ENCODE measurements around the gene RERE.
A peak's percentile ranks its signal among the peaks of the same experiment; 100 is the strongest.
"Not testable (repeated sequence)": the region's sequence is repeated elsewhere in the genome, so short reads cannot be mapped to it uniquely, and the experiment has no call there.

Gene RERE

GRCh38 chr1:8506995-8507615 lies 310.3 kb downstream of the RERE start:
- Mint-ChIP-seq H3K4me3 (no peak overlapping the region), H3K4me1 (peaks cover 16% of the 10 kb centered on the region), H3K9me3 (no peaks in the 10 kb centered on the region), H3K36me3 (ENCODE audit: insufficient read depth) (peaks cover 5% of the 10 kb centered on the region), H3K27me3 (no peaks in the 10 kb centered on the region), H3K27ac (ENCODE audit: low read depth) (peak overlapping the region; percentile 20)
- DNase-seq (ENCODE audit: low spot score in 2 of 2) (no peak), ATAC-seq (replicated peaks; ENCODE audit: extremely low read depth, poor library complexity, severe bottlenecking) (no peak)

GRCh38 chr1:8506456-8506855 lies 311.0 kb downstream of the RERE start:
- ATAC-seq (replicated peaks; ENCODE audit: extremely low read depth, poor library complexity, severe bottlenecking), result no peak
- no peak for DNase-seq (ENCODE audit: low spot score in 2 of 2)
- Mint-ChIP-seq H3K27ac (ENCODE audit: low read depth) (peak overlapping the region; percentile 20), H3K9me3 (no peaks in the 10 kb centered on the region), H3K36me3 (ENCODE audit: insufficient read depth) (peaks cover 5% of the 10 kb centered on the region), H3K4me3 (no peak overlapping the region), H3K4me1 (peaks cover 12% of the 10 kb centered on the region), H3K27me3 (no peaks in the 10 kb centered on the region)

GRCh38 chr1:8503842-8504241 lies 313.6 kb downstream of the RERE start:
- H3K27ac Mint-ChIP-seq (ENCODE audit: low read depth), result peak overlapping the region; percentile 30
- no peaks in the 10 kb centered on the region for H3K9me3 Mint-ChIP-seq
- ATAC-seq (replicated peaks; ENCODE audit: extremely low read depth, poor library complexity, severe bottlenecking) (no peak), DNase-seq (ENCODE audit: low spot score in 2 of 2) (no peak)
- no peaks in the 10 kb centered on the region for H3K4me1 Mint-ChIP-seq
- no peak overlapping the region for H3K4me3 Mint-ChIP-seq
- H3K36me3 Mint-ChIP-seq (ENCODE audit: insufficient read depth), result peaks cover 5% of the 10 kb centered on the region
- H3K27me3 Mint-ChIP-seq, result no peaks in the 10 kb centered on the region

- not testable (repeated sequence) for H3K27ac Mint-ChIP-seq (ENCODE audit: low read depth); H3K36me3 Mint-ChIP-seq (ENCODE audit: insufficient read depth); H3K27me3 Mint-ChIP-seq; H3K4me3 Mint-ChIP-seq; DNase-seq (ENCODE audit: low spot score in 2 of 2); ATAC-seq (replicated peaks; ENCODE audit: extremely low read depth, poor library complexity, severe bottlenecking); H3K9me3 Mint-ChIP-seq; H3K4me1 Mint-ChIP-seq
These were observed 314.5 kb downstream of the RERE start for GRCh38 chr1:8502949-8503348.

GRCh38 chr1:8497210-8497819 lies 320.1 kb downstream of the RERE start:
- no peak for DNase-seq (ENCODE audit: low spot score in 2 of 2)
- peaks cover 22% of the 10 kb centered on the region for H3K4me1 Mint-ChIP-seq
- peak overlapping the region; percentile 96 for H3K27ac Mint-ChIP-seq (ENCODE audit: low read depth)
- ATAC-seq (replicated peaks; ENCODE audit: extremely low read depth, poor library complexity, severe bottlenecking), result no peak
- H3K27me3 Mint-ChIP-seq, result no peaks in the 10 kb centered on the region
- peaks cover 20% of the 10 kb centered on the region for H3K36me3 Mint-ChIP-seq (ENCODE audit: insufficient read depth)
- no peak overlapping the region for H3K4me3 Mint-ChIP-seq
- no peaks in the 10 kb centered on the region for H3K9me3 Mint-ChIP-seq

GRCh38 chr1:8496473-8496872 lies 321.0 kb downstream of the RERE start:
- Mint-ChIP-seq H3K9me3 (no peaks in the 10 kb centered on the region), H3K4me1 (peaks cover 22% of the 10 kb centered on the region), H3K27ac (ENCODE audit: low read depth) (peak overlapping the region; percentile 96), H3K27me3 (no peaks in the 10 kb centered on the region), H3K4me3 (peak overlapping the region; percentile 39), H3K36me3 (ENCODE audit: insufficient read depth) (peaks cover 20% of the 10 kb centered on the region)
- DNase-seq (ENCODE audit: low spot score in 2 of 2), result peak in 1 of 2 donors; percentile 78
- peak; percentile 97 for ATAC-seq (replicated peaks; ENCODE audit: extremely low read depth, poor library complexity, severe bottlenecking)

- peak in 1 of 2 donors; percentile 41 for DNase-seq (ENCODE audit: low spot score in 2 of 2)
- peak overlapping the region; percentile 39 for H3K4me3 Mint-ChIP-seq
- peaks cover 20% of the 10 kb centered on the region for H3K36me3 Mint-ChIP-seq (ENCODE audit: insufficient read depth)
- ATAC-seq (replicated peaks; ENCODE audit: extremely low read depth, poor library complexity, severe bottlenecking), result peak; percentile 74
- no peaks in the 10 kb centered on the region for H3K27me3 Mint-ChIP-seq
- H3K9me3 Mint-ChIP-seq, result no peaks in the 10 kb centered on the region
- peak overlapping the region; percentile 96 for H3K27ac Mint-ChIP-seq (ENCODE audit: low read depth)
- H3K4me1 Mint-ChIP-seq, result peaks cover 22% of the 10 kb centered on the region
These were observed 321.5 kb downstream of the RERE start for GRCh38 chr1:8495928-8496401.

- DNase-seq (ENCODE audit: low spot score in 2 of 2), result no peak
- H3K27ac Mint-ChIP-seq (ENCODE audit: low read depth), result no peak overlapping the region
- H3K4me3 Mint-ChIP-seq, result no peak overlapping the region
- H3K4me1 Mint-ChIP-seq, result peaks cover 22% of the 10 kb centered on the region
- no peak for ATAC-seq (replicated peaks; ENCODE audit: extremely low read depth, poor library complexity, severe bottlenecking)
- no peaks in the 10 kb centered on the region for H3K9me3 Mint-ChIP-seq
- H3K27me3 Mint-ChIP-seq, result no peaks in the 10 kb centered on the region
- H3K36me3 Mint-ChIP-seq (ENCODE audit: insufficient read depth), result peaks cover 23% of the 10 kb centered on the region
These were observed 322.8 kb downstream of the RERE start for GRCh38 chr1:8494681-8495080.

GRCh38 chr1:8493916-8494540 lies 323.4 kb downstream of the RERE start:
- no peak for DNase-seq (ENCODE audit: low spot score in 2 of 2)
- Mint-ChIP-seq H3K4me3 (no peak overlapping the region), H3K36me3 (ENCODE audit: insufficient read depth) (peaks cover 23% of the 10 kb centered on the region), H3K4me1 (peaks cover 22% of the 10 kb centered on the region), H3K27me3 (no peaks in the 10 kb centered on the region), H3K9me3 (no peaks in the 10 kb centered on the region), H3K27ac (ENCODE audit: low read depth) (no peak overlapping the region)
- ATAC-seq (replicated peaks; ENCODE audit: extremely low read depth, poor library complexity, severe bottlenecking), result no peak

GRCh38 chr1:8487249-8487648 lies 330.2 kb downstream of the RERE start:
- no peak for DNase-seq (ENCODE audit: low spot score in 2 of 2)
- Mint-ChIP-seq H3K27me3 (no peaks in the 10 kb centered on the region), H3K4me3 (no peak overlapping the region), H3K36me3 (ENCODE audit: insufficient read depth) (peaks cover 11% of the 10 kb centered on the region), H3K4me1 (no peaks in the 10 kb centered on the region), H3K9me3 (no peaks in the 10 kb centered on the region), H3K27ac (ENCODE audit: low read depth) (no peak overlapping the region)
- no peak for ATAC-seq (replicated peaks; ENCODE audit: extremely low read depth, poor library complexity, severe bottlenecking)

GRCh38 chr1:8486047-8486446 lies 331.4 kb downstream of the RERE start:
- ATAC-seq (replicated peaks; ENCODE audit: extremely low read depth, poor library complexity, severe bottlenecking) (no peak), DNase-seq (ENCODE audit: low spot score in 2 of 2) (no peak)
- no peaks in the 10 kb centered on the region for H3K4me1 Mint-ChIP-seq
- H3K9me3 Mint-ChIP-seq, result no peaks in the 10 kb centered on the region
- H3K4me3 Mint-ChIP-seq, result no peak overlapping the region
- H3K27me3 Mint-ChIP-seq, result no peaks in the 10 kb centered on the region
- no peak overlapping the region for H3K27ac Mint-ChIP-seq (ENCODE audit: low read depth)
- H3K36me3 Mint-ChIP-seq (ENCODE audit: insufficient read depth), result peaks cover 11% of the 10 kb centered on the region

GRCh38 chr1:8483586-8483985 lies 333.9 kb downstream of the RERE start:
- H3K27me3 Mint-ChIP-seq, result no peaks in the 10 kb centered on the region
- H3K4me1 Mint-ChIP-seq, result no peaks in the 10 kb centered on the region
- no peak overlapping the region for H3K4me3 Mint-ChIP-seq
- H3K9me3 Mint-ChIP-seq, result no peaks in the 10 kb centered on the region
- H3K27ac Mint-ChIP-seq (ENCODE audit: low read depth), result no peak overlapping the region
- H3K36me3 Mint-ChIP-seq (ENCODE audit: insufficient read depth), result peaks cover 8% of the 10 kb centered on the region
- DNase-seq (ENCODE audit: low spot score in 2 of 2) (no peak), ATAC-seq (replicated peaks; ENCODE audit: extremely low read depth, poor library complexity, severe bottlenecking) (no peak)

GRCh38 chr1:8482979-8483381 lies 334.5 kb downstream of the RERE start:
- Mint-ChIP-seq H3K4me3 (no peak overlapping the region), H3K27me3 (no peaks in the 10 kb centered on the region), H3K36me3 (ENCODE audit: insufficient read depth) (peaks cover 8% of the 10 kb centered on the region), H3K27ac (ENCODE audit: low read depth) (no peak overlapping the region), H3K4me1 (peaks cover 5% of the 10 kb centered on the region), H3K9me3 (no peaks in the 10 kb centered on the region)
- ATAC-seq (replicated peaks; ENCODE audit: extremely low read depth, poor library complexity, severe bottlenecking) (no peak), DNase-seq (ENCODE audit: low spot score in 2 of 2) (no peak)

All from central memory CD8-positive, alpha-beta T cell (primary cell).